Left lung (tissue), 10 donors: ENCODE results near the gene MEFV. TPM values are rescaled to one million over a fixed set of nuclear protein-coding genes. Genes with fewer than 3 reads are reported as not detected.
"Not testable (repeated sequence)": the region's sequence is repeated elsewhere in the genome, so short reads cannot be mapped to it uniquely, and the experiment has no call there.

Source experiments
- ATAC-seq: fragments of 200-7000 bp; cut with Tn5 transposase; one replicate; pipeline ENCODE4 v1.9.1; 2020; ENCODE audit warnings: moderate library complexity
- DNase-seq, 4 donors: peaks; one replicate each; pipeline ENCODE4 v3.0.0-alpha.2; 2013 to 2020
- H3K27ac ChIP-seq, 2 donors: fragments of 200-600 bp; sonication (generic) in 1 of 2; one replicate each; pipeline versions ENCODE4 v1.5.0 to v1.8.0; 2020 to 2021
- H3K27me3 ChIP-seq, 2 donors: fragments of 200-600 bp; sonication (generic) in 1 of 2; one replicate each; pipeline versions ENCODE4 v1.5.0 to v1.8.0; 2020 to 2021
- H3K36me3 ChIP-seq, 2 donors: fragments of 200-600 bp; sonication (generic) in 1 of 2; one replicate each; pipeline versions ENCODE4 v1.5.0 to v1.8.0; 2020 to 2021
- H3K4me1 ChIP-seq, 2 donors: fragments of 200-600 bp; one replicate each; pipeline ENCODE4 v1.8.0; 2021
- H3K4me3 ChIP-seq, 2 donors: fragments of 200-600 bp; sonication (generic) in 1 of 2; one replicate each; pipeline versions ENCODE4 v1.5.0 to v1.8.0; 2020 to 2021; ENCODE audit warnings: mild to moderate bottlenecking in 1 of 2
- H3K9me3 ChIP-seq, 2 donors: fragments of 200-600 bp; sonication (generic) in 1 of 2; one replicate each; pipeline versions ENCODE4 v1.5.0 to v1.8.0; 2020 to 2021
- intact Hi-C, 2 donors: fragments of 100-400 bp; cut with DNase I; formaldehyde crosslinking; loops; one replicate each; pipeline versions ENCODE4 v1.11.2 to v1.14.2; 2022
- polyA plus RNA-seq, 6 donors: library from polyadenylated mRNA; unstranded; fragments of 120-200 nt; gene quantifications; one replicate each; pipeline ENCODE4 v1.2.1, GENCODE V29; 2013; ENCODE audit not compliant: insufficient read length in 6 of 6
- total RNA-seq, 2 donors: library from RNA; stranded (reverse); fragmentation: NEBNext Ultra II Directional; extraction: Animal tissue kit (Norgen Biotek cat#: 25700); gene quantifications; one replicate each; pipeline ENCODE4 v1.2.1, GENCODE V29; 2021
- TF ChIP-seq, protein P1 (sequence below), 2 donors: fragments of 200-600 bp; sonication (generic) in 1 of 2; IDR thresholded peaks; one replicate each; pipeline versions ENCODE4 v1.5.0 to v1.8.0; 2021; ENCODE audit warnings: antibody characterized with exemption in 2 of 2
- donor health status: DM: no; HTN: yes; CAD: no.
- donor health status: DM: no; HTN: no; CAD: no.

MEFV gene
- total and polyA plus RNA-seq, 8 donors, result 0.43 to 21.4 (median 0.72) TPM

DNA sequence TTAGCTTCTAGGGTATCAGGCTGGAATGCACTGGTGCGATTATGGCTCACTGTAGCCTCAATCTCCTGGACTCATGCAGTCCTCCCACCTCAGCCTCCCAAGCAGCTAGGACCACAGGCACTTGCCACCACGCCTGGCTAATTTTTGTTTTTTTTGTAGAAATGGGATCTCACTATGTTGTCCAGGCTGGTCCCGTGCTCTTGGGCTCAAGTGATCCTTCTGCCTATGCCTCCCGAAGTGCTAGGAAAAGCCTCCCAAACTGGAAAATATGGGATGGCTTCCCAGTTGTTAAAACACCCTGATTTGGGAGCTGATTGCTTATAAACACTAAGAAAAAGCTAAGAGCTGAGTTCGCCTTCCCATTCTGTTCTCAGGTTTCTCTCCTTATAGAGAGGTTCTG, 20.2 kb upstream of the MEFV start:
- Histone ChIP-seq H3K27me3 (peaks cover 0 to 8% of the 10 kb centered on the region in 2 donors), H3K36me3 (no peaks in the 10 kb centered on the region), H3K4me3 (no peak overlapping the region), H3K9me3 (no peaks in the 10 kb centered on the region), H3K27ac (no peak overlapping the region), H3K4me1 (peaks cover 0 to 4% of the 10 kb centered on the region in 2 donors)
- ATAC-seq (no peak), DNase-seq (no peak)
- intact Hi-C loops, result no loop called here
- TF ChIP-seq, protein P1, sequence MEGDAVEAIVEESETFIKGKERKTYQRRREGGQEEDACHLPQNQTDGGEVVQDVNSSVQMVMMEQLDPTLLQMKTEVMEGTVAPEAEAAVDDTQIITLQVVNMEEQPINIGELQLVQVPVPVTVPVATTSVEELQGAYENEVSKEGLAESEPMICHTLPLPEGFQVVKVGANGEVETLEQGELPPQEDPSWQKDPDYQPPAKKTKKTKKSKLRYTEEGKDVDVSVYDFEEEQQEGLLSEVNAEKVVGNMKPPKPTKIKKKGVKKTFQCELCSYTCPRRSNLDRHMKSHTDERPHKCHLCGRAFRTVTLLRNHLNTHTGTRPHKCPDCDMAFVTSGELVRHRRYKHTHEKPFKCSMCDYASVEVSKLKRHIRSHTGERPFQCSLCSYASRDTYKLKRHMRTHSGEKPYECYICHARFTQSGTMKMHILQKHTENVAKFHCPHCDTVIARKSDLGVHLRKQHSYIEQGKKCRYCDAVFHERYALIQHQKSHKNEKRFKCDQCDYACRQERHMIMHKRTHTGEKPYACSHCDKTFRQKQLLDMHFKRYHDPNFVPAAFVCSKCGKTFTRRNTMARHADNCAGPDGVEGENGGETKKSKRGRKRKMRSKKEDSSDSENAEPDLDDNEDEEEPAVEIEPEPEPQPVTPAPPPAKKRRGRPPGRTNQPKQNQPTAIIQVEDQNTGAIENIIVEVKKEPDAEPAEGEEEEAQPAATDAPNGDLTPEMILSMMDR (IDR thresholded peaks at IDR 0.05), result no peak

DNA sequence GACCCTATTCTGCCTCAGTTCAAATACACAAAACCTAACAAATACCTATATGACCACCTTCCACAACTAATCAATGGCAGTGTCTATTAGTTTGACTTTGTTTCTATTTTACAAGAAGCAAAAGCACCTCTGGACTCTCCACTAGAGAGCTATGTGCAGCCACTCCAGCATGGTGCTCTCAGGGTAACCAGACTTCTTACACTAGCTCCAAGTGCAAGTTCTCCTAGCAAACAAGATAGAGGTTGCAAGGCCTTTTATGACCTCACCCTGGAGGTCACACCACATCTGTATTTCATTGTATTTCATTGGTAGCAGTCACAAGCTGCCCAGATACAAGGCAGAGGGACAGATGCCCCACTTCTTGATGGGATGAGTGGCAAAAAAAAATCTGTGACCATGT, 18.5 kb upstream of the MEFV start:
- DNase-seq (no peak), ATAC-seq (no peak)
- H3K4me3 ChIP-seq, result no peak overlapping the region
- no peaks in the 10 kb centered on the region for H3K36me3 ChIP-seq
- no peak overlapping the region for H3K27ac ChIP-seq
- intact Hi-C loops, result no loop called here
- no peaks in the 10 kb centered on the region for H3K4me1 ChIP-seq
- H3K27me3 ChIP-seq, result peaks cover 0 to 8% of the 10 kb centered on the region in 2 donors
- H3K9me3 ChIP-seq, result no peaks in the 10 kb centered on the region
- TF ChIP-seq, protein P1 (IDR thresholded peaks at IDR 0.05), result no peak

DNA sequence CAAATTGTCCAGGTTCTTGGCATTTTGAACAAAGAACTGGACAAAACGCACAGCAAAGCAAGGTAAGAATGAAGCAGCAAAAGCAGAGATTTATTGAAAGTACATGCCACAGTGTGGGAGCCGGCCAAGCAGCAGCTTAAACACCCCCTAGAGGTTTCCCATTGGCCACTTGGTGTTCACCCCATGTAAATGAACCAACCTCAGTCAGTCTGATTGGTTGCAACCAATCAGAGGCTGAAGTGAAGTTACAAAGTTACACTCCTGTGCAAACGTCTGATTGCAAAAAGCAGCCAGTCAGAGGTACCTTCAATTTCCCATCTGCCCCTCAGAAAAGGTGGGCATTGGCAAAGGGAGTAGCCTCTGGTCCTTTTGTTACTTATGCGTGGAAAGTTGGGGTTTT, 18.1 kb upstream of the MEFV start:
- no peak overlapping the region for H3K27ac ChIP-seq
- TF ChIP-seq, protein P1 (IDR thresholded peaks at IDR 0.05), result no peak
- ATAC-seq (no peak), DNase-seq (no peak)
- H3K36me3 ChIP-seq, result no peaks in the 10 kb centered on the region
- no peaks in the 10 kb centered on the region for H3K9me3 ChIP-seq
- peaks cover 0 to 8% of the 10 kb centered on the region in 2 donors for H3K27me3 ChIP-seq
- H3K4me1 ChIP-seq, result no peaks in the 10 kb centered on the region
- no peak overlapping the region for H3K4me3 ChIP-seq
- intact Hi-C loops, result no loop called here

DNA sequence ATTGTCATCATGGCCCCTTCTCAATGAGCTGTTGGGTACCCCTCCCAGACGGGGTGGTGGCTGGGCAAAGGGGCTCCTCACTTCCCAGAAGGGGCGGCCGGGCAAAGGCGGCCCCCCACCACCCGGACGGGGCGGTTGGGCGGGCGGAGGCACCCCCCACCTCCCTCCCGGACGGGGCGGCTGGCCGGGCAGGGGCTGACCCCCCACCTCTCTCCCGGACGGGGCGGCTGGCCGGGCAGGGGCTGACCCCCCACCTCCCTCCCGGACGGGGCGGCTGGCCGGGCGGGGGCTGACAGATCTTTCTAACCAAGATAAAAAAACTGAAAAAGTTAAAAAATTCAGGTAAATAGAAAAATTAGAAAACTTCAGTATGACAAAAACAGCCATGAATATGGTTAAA, 14.8 kb upstream of the MEFV start:
- H3K27ac ChIP-seq, ATAC-seq, H3K27me3 ChIP-seq, H3K4me3 ChIP-seq, intact Hi-C loops, DNase-seq, H3K9me3 ChIP-seq: not testable (repeated sequence)
- H3K4me1 ChIP-seq, result peaks cover 0 to 14% of the 10 kb centered on the region in 2 donors
- H3K36me3 ChIP-seq, result peaks cover 0 to 22% of the 10 kb centered on the region in 2 donors

DNA sequence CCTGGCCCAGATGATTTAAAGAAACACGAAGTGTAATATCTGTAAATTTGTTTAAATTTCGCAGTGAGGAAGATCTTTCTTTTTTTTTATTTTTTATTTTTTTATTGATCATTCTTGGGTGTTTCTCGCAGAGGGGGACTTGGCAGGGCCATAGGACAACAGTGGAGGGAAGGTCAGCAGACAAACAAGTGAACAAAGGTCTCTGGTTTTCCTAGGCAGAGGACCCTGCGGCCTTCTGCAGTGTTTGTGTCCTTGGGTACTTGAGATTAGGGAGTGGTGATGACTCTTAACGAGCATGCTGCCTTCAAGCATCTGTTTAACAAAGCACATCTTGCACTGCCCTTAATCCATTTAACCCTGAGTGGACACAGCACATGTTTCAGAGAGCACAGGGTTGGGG, 14.3 kb upstream of the MEFV start:
- H3K36me3 ChIP-seq, result peaks cover 0 to 22% of the 10 kb centered on the region in 2 donors
- H3K27me3 ChIP-seq, intact Hi-C loops, DNase-seq, H3K4me3 ChIP-seq, ATAC-seq, H3K9me3 ChIP-seq, H3K27ac ChIP-seq: not testable (repeated sequence)
- peaks cover 0 to 19% of the 10 kb centered on the region in 2 donors for H3K4me1 ChIP-seq

DNA sequence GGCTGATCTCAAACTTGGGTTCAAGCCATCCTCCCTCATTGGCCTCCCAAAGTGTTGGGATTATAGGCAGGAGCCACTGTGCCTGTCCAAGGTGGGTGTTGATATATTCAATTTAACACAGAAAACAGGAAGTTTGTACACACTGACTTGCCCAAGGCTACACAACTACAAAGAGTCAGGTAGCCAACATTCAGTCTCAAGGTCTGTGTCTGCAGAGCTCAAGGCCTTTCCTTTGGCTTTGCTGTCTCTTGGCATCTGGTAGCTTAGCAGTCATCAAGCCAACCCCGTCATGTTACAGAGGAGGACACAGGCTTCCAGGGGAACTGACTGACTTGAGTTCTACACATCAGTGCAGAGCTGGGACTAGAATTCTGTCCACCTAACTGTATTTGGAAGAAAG, 11.9 kb upstream of the MEFV start:
- intact Hi-C loops, result no loop called here
- no peaks in the 10 kb centered on the region for H3K9me3 ChIP-seq
- TF ChIP-seq, protein P1 (IDR thresholded peaks at IDR 0.05), result no peak
- ATAC-seq, result no peak
- H3K27me3 ChIP-seq, result no peaks in the 10 kb centered on the region
- DNase-seq, result no peak
- H3K4me1 ChIP-seq, result peaks cover 0 to 32% of the 10 kb centered on the region in 2 donors
- peaks cover 0 to 22% of the 10 kb centered on the region in 2 donors for H3K36me3 ChIP-seq
- H3K27ac ChIP-seq, result no peak overlapping the region
- no peak overlapping the region for H3K4me3 ChIP-seq
